A549 (cell line): ENCODE results near the gene RSF1. TPM values are rescaled to one million over a fixed set of nuclear protein-coding genes. Genes with fewer than 3 reads are reported as not detected.
"Not testable (repeated sequence)": the region's sequence is repeated elsewhere in the genome, so short reads cannot be mapped to it uniquely, and the experiment has no call there.

Source experiments
- ATAC-seq, 2 experiments: fragments of 200-7000 bp in 1 of 2; fragments of >200 bp in 1 of 2; cut with Nextera tagmentation in 1 of 2; cut with Tn5 transposase in 1 of 2; 3 replicates each; pipeline versions ENCODE4 v1.8.0 to v1.9.1; 2018 to 2020; ENCODE audit warnings: mild to moderate bottlenecking in 1 of 2, moderate library complexity in 1 of 2
- CTCF ChIA-PET: fragments of 300-600 bp; sonication (Branson Sonifier 250); formaldehyde crosslinking; extraction: SDS; loops from one replicate; lab custom pipeline; 2021; ENCODE audit warnings: antibody characterized with exemption, inconsistent platforms; lab: Yijun Ruan, JAX
- POLR2A ChIA-PET: fragments of 350-600 bp; formaldehyde crosslinking; extraction: SDS; loops from one replicate; lab custom pipeline; 2021; ENCODE audit warnings: antibody characterized with exemption, inconsistent platforms; lab: Yijun Ruan, JAX
- DNase-seq, 2 experiments: peaks; one replicate each; pipeline versions ENCODE4 v3.0.0 to v3.0.0-alpha.2; 2011 to 2016; ENCODE audit warnings: low read depth in 1 of 2, low spot score in 1 of 2
- FAIRE-seq: peaks from 2 replicates; lab custom pipeline; 2011; peaks lifted over from hg19 to GRCh38; lab: Jason Lieb, UNC
- H3K27ac ChIP-seq, 2 experiments: fragments of >200 bp; sonication (Bioruptor Twin); formaldehyde crosslinking; 3 replicates each; pipeline ENCODE4 v1.5.1; 2016 to 2017
- H3K4me1 ChIP-seq: fragments of >200 bp; sonication (Bioruptor Twin); formaldehyde crosslinking; 3 replicates; pipeline ENCODE4 v1.6.1; 2016
- H3K4me2 ChIP-seq: fragments of >200 bp; sonication (Bioruptor Twin); formaldehyde crosslinking; 3 replicates; pipeline ENCODE4 v1.6.1; 2016
- H3K4me3 ChIP-seq: fragments of >200 bp; sonication (Bioruptor Twin); formaldehyde crosslinking; 3 replicates; pipeline ENCODE4 v1.5.1; 2016
- H3K9me3 ChIP-seq: fragments of >200 bp; sonication (Bioruptor Twin); formaldehyde crosslinking; 3 replicates; pipeline ENCODE4 v1.6.1; 2016
- ATOH8 ChIP-seq: fragments of 250-450 bp; sonication (Bioruptor Pico); IDR thresholded peaks from 2 replicates; pipeline ENCODE4 v1.5.0; 2020; ENCODE audit warnings: low read depth, mild to moderate bottlenecking, moderate library complexity
- BCL3 ChIP-seq: fragments of >200 bp; sonication (Bioruptor Twin); formaldehyde crosslinking; IDR thresholded peaks from 3 replicates; pipeline ENCODE4 v1.6.1; 2016
- BHLHE40 ChIP-seq: IDR thresholded peaks from 2 replicates; pipeline ENCODE4 v1.6.1; 2012; ENCODE audit warnings: low read depth, low read length, inconsistent platforms
- CEBPB ChIP-seq, 2 experiments: fragments of >200 bp in 1 of 2; sonication (Bioruptor Twin) in 1 of 2; formaldehyde crosslinking in 1 of 2; IDR thresholded peaks; 2 replicates each; pipeline ENCODE4 v1.6.1; 2012 to 2016
- CHD2 ChIP-seq: fragments of 150-350 bp; IDR thresholded peaks from 2 replicates; pipeline ENCODE4 v1.6.1; 2014; ENCODE audit warnings: low read length; ENCODE audit not compliant: partially characterized antibody
- CHD4 ChIP-seq: fragments of 200-600 bp; sonication (generic); IDR thresholded peaks from 2 replicates; pipeline ENCODE4 v1.6.1; 2016; ENCODE audit warnings: antibody characterized with exemption, mild to moderate bottlenecking, borderline replicate concordance
- CTCF ChIP-seq: fragments of >200 bp; sonication (Bioruptor Twin); formaldehyde crosslinking; IDR thresholded peaks from 3 replicates; pipeline ENCODE4 v1.5.1; 2016
- EHF ChIP-seq: fragments of 250-450 bp; sonication (Bioruptor Pico); IDR thresholded peaks from 2 replicates; pipeline ENCODE4 v1.5.0; 2020; ENCODE audit warnings: mild to moderate bottlenecking
- FOSL2 ChIP-seq, 2 experiments: fragments of 450-650 bp in 1 of 2; fragments of >200 bp in 1 of 2; sonication (Bioruptor Twin) in 1 of 2; formaldehyde crosslinking; IDR thresholded peaks; 2 replicates each; pipeline versions ENCODE4 v1.5.0 to v1.6.1; 2016 to 2020; ENCODE audit warnings: mild to moderate bottlenecking in 1 of 2, moderate library complexity in 1 of 2
- FOXS1 ChIP-seq: fragments of 250-450 bp; sonication (Bioruptor Pico); IDR thresholded peaks from 2 replicates; pipeline ENCODE4 v1.5.0; 2020; ENCODE audit warnings: mild to moderate bottlenecking, moderate library complexity
- JUN ChIP-seq, 2 experiments: fragments of >200 bp; sonication (Bioruptor Twin); formaldehyde crosslinking; IDR thresholded peaks; 2 replicates in 1 of 2; 3 replicates in 1 of 2; pipeline ENCODE4 v1.6.1; 2016 to 2017
- POLR2A ChIP-seq: IDR thresholded peaks from 2 replicates; pipeline ENCODE4 v1.6.1; 2012; ENCODE audit warnings: mild to moderate bottlenecking, low read length
- POLR2AphosphoS2 ChIP-seq: conservative IDR thresholded peaks from 2 replicates; pipeline ENCODE4 v1.6.1; 2012; ENCODE audit warnings: low read length, improper control_type of control experiment, inconsistent platforms
- RAD21 ChIP-seq, 2 experiments: fragments of >200 bp in 1 of 2; sonication (Bioruptor Twin) in 1 of 2; formaldehyde crosslinking in 1 of 2; IDR thresholded peaks in 1 of 2; conservative IDR thresholded peaks in 1 of 2; 2 replicates in 1 of 2; 3 replicates in 1 of 2; pipeline ENCODE4 v1.6.1; 2012 to 2018; ENCODE audit warnings: inconsistent platforms in 1 of 2
- RCOR1 ChIP-seq: fragments of 150-350 bp; IDR thresholded peaks from 2 replicates; pipeline ENCODE4 v1.6.1; 2014; ENCODE audit warnings: antibody characterized with exemption, low read length, low read depth
- RFX5 ChIP-seq: fragments of 450-650 bp; IDR thresholded peaks from 2 replicates; pipeline ENCODE4 v1.7.1; 2014; ENCODE audit warnings: antibody characterized with exemption, mild to moderate bottlenecking, moderate library complexity
- SMC3 ChIP-seq: fragments of >200 bp; sonication (Bioruptor Twin); formaldehyde crosslinking; IDR thresholded peaks from 3 replicates; pipeline ENCODE4 v1.6.1; 2018; ENCODE audit warnings: inconsistent platforms
- ZC3H11A ChIP-seq: fragments of 450-650 bp; IDR thresholded peaks from 2 replicates; pipeline ENCODE4 v1.6.1; 2014; ENCODE audit warnings: antibody characterized with exemption, mild to moderate bottlenecking
- ZSCAN20 ChIP-seq: fragments of 250-450 bp; sonication (Bioruptor Pico); IDR thresholded peaks from 2 replicates; pipeline ENCODE4 v1.8.0; 2022; ENCODE audit warnings: mild to moderate bottlenecking, moderate library complexity
- WGBS: methylation state at CpG from one replicate; pipeline ENCODE4 v1.1.6; 2017; ENCODE audit errors: missing lambda C conversion rate; 5-methylcytosine and 5-hydroxymethylcytosine counted together
- polyA plus RNA-seq, 4 experiments: library from polyadenylated mRNA; depleted of rRNA in 3 of 4; stranded (reverse); fragments of >200 nt; fragmentation: RNase III in 1 of 4; extraction: RNeasy Plus Mini Kit Qiagen cat#74134 plus additional on column Dnase treatment in 1 of 4; gene quantifications; 2 replicates in 3 of 4; 3 replicates in 1 of 4; pipeline ENCODE4 v1.2.3, GENCODE V29; 2011 to 2017

RSF1 gene
- polyA plus RNA-seq, 2 of the 4 experiments (the other 2 are of a cell fraction), result 18.8 to 29.6 TPM

GRCh38 chr11:77636731-77637344 lies 183.7 kb downstream of the RSF1 start:
- TF ChIP-seq CHD4, result no peak
- no peak for TF ChIP-seq BHLHE40
- TF ChIP-seq POLR2A, result no peak
- TF ChIP-seq FOXS1 (CRISPR knock-in tag), result no peak
- TF ChIP-seq RFX5, result no peak
- no peak for TF ChIP-seq SMC3
- no peak for TF ChIP-seq EHF
- TF ChIP-seq ZSCAN20 (CRISPR knock-in tag), result no peak
- no peak for TF ChIP-seq ATOH8 (CRISPR knock-in tag)
- no peak for TF ChIP-seq CHD2
- no peak for TF ChIP-seq FOSL2 (IDR thresholded peaks at IDR 0.05)
- no peak for TF ChIP-seq FOSL2 (CRISPR knock-in tag; IDR thresholded peaks at IDR 0.05)
- TF ChIP-seq CTCF, result no peak
- no peak for TF ChIP-seq JUN (IDR thresholded peaks at IDR 0.05)
- no peak for TF ChIP-seq POLR2AphosphoS2
- no peak for TF ChIP-seq RCOR1
- no peak for TF ChIP-seq BCL3
- no peak for TF ChIP-seq RAD21 (conservative IDR thresholded peaks at IDR 0.05 in 1 of 2, IDR thresholded peaks at IDR 0.05 in 1 of 2)
- no peak for TF ChIP-seq ZC3H11A
- Histone ChIP-seq H3K4me3 (peak overlapping the region; percentile 73), H3K4me1 (peaks cover 9% of the 10 kb centered on the region; the same call in 1 of the 3 replicates), H3K9me3 (no peaks in the 10 kb centered on the region), H3K27ac (peak overlapping the region; percentile 74 to 93), H3K4me2 (peak overlapping the region; percentile 88)
- under 1% methylated on average over 14 of the region's 14 CpGs for WGBS
- POLR2A ChIA-PET, result interaction anchor here (0.5 to 1.4 kb wide), 3 partner anchors 58 to 358 kb away, joined by 3 to 5 read pairs (median 3); partner anchors contain the start of gene INTS4
- CTCF ChIA-PET, result interaction anchor here (1.1 kb wide), 1 partner anchor 17 kb away, joined by 3 read pairs; no protein-coding TSS in a partner anchor
- no peak for FAIRE-seq
- DNase-seq, result no peak
- ATAC-seq, result peak in 1 of 2 experiments; percentile 26; a peak in 3 of 6 replicates

GRCh38 chr11:77633926-77634325 lies 186.6 kb downstream of the RSF1 start:
- H3K4me1 ChIP-seq, H3K4me3 ChIP-seq, H3K4me2 ChIP-seq, H3K9me3 ChIP-seq: not testable (repeated sequence)
- POLR2A ChIA-PET, result interaction anchor here (0.9 kb wide), 1 partner anchor 505 kb away, joined by 9 read pairs; the partner anchor contains the start of gene ALG8
- TF ChIP-seq CEBPB (IDR thresholded peaks at IDR 0.05), result peak in 1 of 2 experiments; percentile 39; a peak in 2 of 4 replicates
- TF ChIP-seq, all 56 proteins: peak for 1; not testable (repeated sequence) for 55
- WGBS, result 94% methylated on average over 5 of the region's 5 CpGs
- FAIRE-seq, H3K27ac ChIP-seq, DNase-seq, ATAC-seq: not testable (repeated sequence)
- CTCF ChIA-PET, result interaction anchor here (1.2 to 2.2 kb wide), 2 partner anchors 14 to 86 kb away, joined by 5 to 12 read pairs; no protein-coding TSS in a partner anchor
